Ishikawa (cell line): ENCODE data around the gene GOLGA1.
A peak's percentile ranks its signal among the peaks of the same experiment; 100 is the strongest.

ENCODE experiments used
- CEBPB ChIP-seq: IDR thresholded peaks from 2 replicates; pipeline ENCODE4 v1.6.1; 2012
- CREB1 ChIP-seq: IDR thresholded peaks from 2 replicates; pipeline ENCODE4 v1.6.1; 2012; ENCODE audit warnings: low read depth
- EGR1 ChIP-seq: IDR thresholded peaks from 2 replicates; pipeline ENCODE4 v1.6.1; 2012
- EP300 ChIP-seq: IDR thresholded peaks from 2 replicates; pipeline ENCODE4 v1.6.1; 2012; ENCODE audit warnings: borderline replicate concordance
- FOXM1 ChIP-seq: IDR thresholded peaks from 2 replicates; pipeline ENCODE4 v1.6.1; 2012; ENCODE audit warnings: low read depth, borderline replicate concordance
- NFIC ChIP-seq: IDR thresholded peaks from 2 replicates; pipeline ENCODE4 v1.6.1; 2012
- RAD21 ChIP-seq: IDR thresholded peaks from 2 replicates; pipeline ENCODE4 v1.6.1; 2012; ENCODE audit warnings: low read depth
- TAF1 ChIP-seq: IDR thresholded peaks from 2 replicates; pipeline ENCODE4 v1.6.1; 2012; ENCODE audit warnings: low read depth, mild to moderate bottlenecking
- TCF12 ChIP-seq: IDR thresholded peaks from 2 replicates; pipeline ENCODE4 v1.6.1; 2012; ENCODE audit warnings: low read depth
- TEAD4 ChIP-seq: IDR thresholded peaks from 2 replicates; pipeline ENCODE4 v1.6.1; 2012
- USF1 ChIP-seq: IDR thresholded peaks from 2 replicates; pipeline ENCODE4 v1.6.1; 2012
- YY1 ChIP-seq: IDR thresholded peaks from 2 replicates; pipeline ENCODE4 v1.6.1; 2012; ENCODE audit warnings: low read depth
- ZBTB7A ChIP-seq: IDR thresholded peaks from 2 replicates; pipeline ENCODE4 v1.6.1; 2012; ENCODE audit warnings: low read depth
- TF ChIP-seq, protein P1 (sequence below): IDR thresholded peaks from 2 replicates; pipeline ENCODE4 v1.6.1; 2012; ENCODE audit warnings: low read depth, mild to moderate bottlenecking
- TF ChIP-seq, protein P2 (sequence below): IDR thresholded peaks from 2 replicates; pipeline ENCODE4 v1.6.1; 2012

The GOLGA1 gene

GRCh38 chr9:124940894-124941678, at the start of gene GOLGA1:
Gene GOLGA1, minus strand, starts transcription at chr9:124941083. Its CDS starts 2,372 bp downstream, at chr9:124938711.
- TF ChIP-seq ZBTB7A (no peak), TCF12 (peak; percentile 79), FOXM1 (no peak), EP300 (peak; percentile 54; the same call in 1 of the 2 replicates), RAD21 (peak; percentile 3; the same call in 1 of the 2 replicates), TAF1 (peak; percentile 92), CREB1 (peak; percentile 90), CEBPB (no peak), TEAD4 (no peak), NFIC (no peak; the same call in 1 of the 2 replicates), EGR1 (peak; percentile 26; the same call in 1 of the 2 replicates), YY1 (no peak; the same call in 1 of the 2 replicates)
- TF ChIP-seq, protein P1, sequence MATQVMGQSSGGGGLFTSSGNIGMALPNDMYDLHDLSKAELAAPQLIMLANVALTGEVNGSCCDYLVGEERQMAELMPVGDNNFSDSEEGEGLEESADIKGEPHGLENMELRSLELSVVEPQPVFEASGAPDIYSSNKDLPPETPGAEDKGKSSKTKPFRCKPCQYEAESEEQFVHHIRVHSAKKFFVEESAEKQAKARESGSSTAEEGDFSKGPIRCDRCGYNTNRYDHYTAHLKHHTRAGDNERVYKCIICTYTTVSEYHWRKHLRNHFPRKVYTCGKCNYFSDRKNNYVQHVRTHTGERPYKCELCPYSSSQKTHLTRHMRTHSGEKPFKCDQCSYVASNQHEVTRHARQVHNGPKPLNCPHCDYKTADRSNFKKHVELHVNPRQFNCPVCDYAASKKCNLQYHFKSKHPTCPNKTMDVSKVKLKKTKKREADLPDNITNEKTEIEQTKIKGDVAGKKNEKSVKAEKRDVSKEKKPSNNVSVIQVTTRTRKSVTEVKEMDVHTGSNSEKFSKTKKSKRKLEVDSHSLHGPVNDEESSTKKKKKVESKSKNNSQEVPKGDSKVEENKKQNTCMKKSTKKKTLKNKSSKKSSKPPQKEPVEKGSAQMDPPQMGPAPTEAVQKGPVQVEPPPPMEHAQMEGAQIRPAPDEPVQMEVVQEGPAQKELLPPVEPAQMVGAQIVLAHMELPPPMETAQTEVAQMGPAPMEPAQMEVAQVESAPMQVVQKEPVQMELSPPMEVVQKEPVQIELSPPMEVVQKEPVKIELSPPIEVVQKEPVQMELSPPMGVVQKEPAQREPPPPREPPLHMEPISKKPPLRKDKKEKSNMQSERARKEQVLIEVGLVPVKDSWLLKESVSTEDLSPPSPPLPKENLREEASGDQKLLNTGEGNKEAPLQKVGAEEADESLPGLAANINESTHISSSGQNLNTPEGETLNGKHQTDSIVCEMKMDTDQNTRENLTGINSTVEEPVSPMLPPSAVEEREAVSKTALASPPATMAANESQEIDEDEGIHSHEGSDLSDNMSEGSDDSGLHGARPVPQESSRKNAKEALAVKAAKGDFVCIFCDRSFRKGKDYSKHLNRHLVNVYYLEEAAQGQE, result no peak
- TF ChIP-seq, protein P2, sequence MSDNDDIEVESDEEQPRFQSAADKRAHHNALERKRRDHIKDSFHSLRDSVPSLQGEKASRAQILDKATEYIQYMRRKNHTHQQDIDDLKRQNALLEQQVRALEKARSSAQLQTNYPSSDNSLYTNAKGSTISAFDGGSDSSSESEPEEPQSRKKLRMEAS, result peak; percentile 75

GRCh38 chr9:124983698-124984097, 42.8 kb upstream of the GOLGA1 start:
- no peak for TF ChIP-seq EGR1
- no peak for TF ChIP-seq RAD21
- TF ChIP-seq, protein P2, result no peak
- TF ChIP-seq CREB1, result no peak
- no peak for TF ChIP-seq EP300
- no peak for TF ChIP-seq FOXM1
- TF ChIP-seq TEAD4, result no peak
- TF ChIP-seq TCF12, result no peak
- no peak for TF ChIP-seq YY1
- TF ChIP-seq, protein P1, result no peak
- no peak for TF ChIP-seq USF1
- no peak for TF ChIP-seq NFIC
- TF ChIP-seq TAF1, result no peak
- no peak for TF ChIP-seq ZBTB7A
- no peak for TF ChIP-seq CEBPB

GRCh38 chr9:124980431-124980830, 39.5 kb upstream of the GOLGA1 start:
- TF ChIP-seq TAF1, result no peak
- no peak for TF ChIP-seq NFIC
- TF ChIP-seq EP300, result no peak
- no peak for TF ChIP-seq TCF12
- no peak for TF ChIP-seq RAD21
- no peak for TF ChIP-seq TEAD4
- no peak for TF ChIP-seq CREB1
- no peak for TF ChIP-seq FOXM1
- no peak for TF ChIP-seq CEBPB
- no peak for TF ChIP-seq EGR1
- TF ChIP-seq ZBTB7A, result no peak
- TF ChIP-seq USF1, result no peak
- no peak for TF ChIP-seq YY1

- TF ChIP-seq RAD21 (no peak), TAF1 (no peak), CEBPB (no peak), CREB1 (no peak)
- TF ChIP-seq, protein P1, result no peak
- TF ChIP-seq, protein P2, result no peak
These were observed 34.2 kb upstream of the GOLGA1 start for GRCh38 chr9:124975131-124975530.
